Heart left ventricle (tissue), 16 donors: Measurements from ENCODE around the gene KLHL18. TPM values are rescaled to one million over a fixed set of nuclear protein-coding genes. Genes with fewer than 3 reads are reported as not detected.
A peak's percentile ranks its signal among the peaks of the same experiment; 100 is the strongest.
"Not testable (repeated sequence)": the region's sequence is repeated elsewhere in the genome, so short reads cannot be mapped to it uniquely, and the experiment has no call there.

Experiments
- ATAC-seq, 4 donors: fragments of 200-7000 bp; cut with Tn5 transposase; one replicate each; pipeline ENCODE4 v1.9.1; 2020 to 2022; ENCODE audit warnings: moderate library complexity in 4 of 4, mild to moderate bottlenecking in 3 of 4, moderate number of reproducible peaks in 1 of 4
- DNase-seq, 5 donors: peaks; one replicate each; pipeline ENCODE4 v3.0.0-alpha.2; 2020
- H3K27ac ChIP-seq, 12 donors: fragments of 200-600 bp; sonication (generic) in 4 of 12; one replicate each; pipeline versions ENCODE4 v1.5.0 to v1.8.0; 2016 to 2022; ENCODE audit warnings: mild to moderate bottlenecking in 2 of 12
- H3K27me3 ChIP-seq, 9 donors: fragments of 200-600 bp; sonication (generic) in 2 of 9; one replicate each; pipeline versions ENCODE4 v1.5.1 to v1.8.0; 2016 to 2022; ENCODE audit warnings: mild to moderate bottlenecking in 3 of 9
- H3K36me3 ChIP-seq, 9 donors: fragments of 200-600 bp; sonication (generic) in 2 of 9; one replicate each; pipeline versions ENCODE4 v1.5.0 to v1.8.0; 2018 to 2022; ENCODE audit warnings: mild to moderate bottlenecking in 2 of 9
- H3K4me1 ChIP-seq, 12 donors: fragments of 200-600 bp; sonication (generic) in 4 of 12; one replicate each; pipeline versions ENCODE4 v1.5.0 to v1.8.0; 2016 to 2022; ENCODE audit warnings: mild to moderate bottlenecking in 3 of 12
- H3K4me3 ChIP-seq, 12 donors: fragments of 200-600 bp; sonication (generic) in 4 of 12; one replicate each; pipeline versions ENCODE4 v1.5.0 to v1.8.0; 2017 to 2022; ENCODE audit warnings: mild to moderate bottlenecking in 9 of 12, moderate library complexity in 4 of 12
- H3K9me3 ChIP-seq, 12 donors: fragments of 200-600 bp; sonication (generic) in 4 of 12; one replicate each; pipeline versions ENCODE4 v1.5.0 to v1.8.0; 2016 to 2022; ENCODE audit warnings: mild to moderate bottlenecking in 1 of 12
- CTCF ChIP-seq, 12 donors: fragments of 200-600 bp; sonication (generic) in 4 of 12; IDR thresholded peaks; one replicate each; pipeline versions ENCODE4 v1.5.0 to v1.8.0; 2018 to 2022; ENCODE audit warnings: antibody characterized with exemption in 12 of 12, mild to moderate bottlenecking in 5 of 12
- POLR2A ChIP-seq, 2 donors: fragments of 450-650 bp; IDR thresholded peaks; one replicate each; pipeline ENCODE4 v1.6.1; 2017; ENCODE audit warnings: antibody characterized with exemption in 2 of 2, mild to moderate bottlenecking in 2 of 2, moderate library complexity in 2 of 2
- WGBS, 4 donors: extraction: QIAGEN DNeasy Blood & Tissue Kit in 2 of 4; methylation state at CpG; one replicate each; pipeline versions ENCODE4 v1.1.5 to v1.1.7; 2013 to 2018; 5-methylcytosine and 5-hydroxymethylcytosine counted together
- intact Hi-C, 10 donors: fragments of 100-400 bp; cut with DNase I; formaldehyde crosslinking; loops; one replicate each; pipeline versions ENCODE4 v1.11.1 to v1.14.2; 2022
- polyA plus RNA-seq, 2 donors: library from polyadenylated mRNA; stranded (reverse); fragments of 200-250 nt; gene quantifications; one replicate each; pipeline ENCODE4 v1.2.3, GENCODE V29; 2013
- total RNA-seq, 9 donors: library from RNA; depleted of rRNA in 2 of 9; stranded (reverse); fragments of >200 nt in 2 of 9; fragmentation: NEBNext Ultra II Directional in 3 of 9; extraction: Animal tissue kit (Norgen Biotek cat#: 25700) in 3 of 9; gene quantifications; one replicate each; pipeline versions ENCODE4 v1.1.0 to v1.2.4, GENCODE V29; 2016 to 2023
- donor health status: ischemic (EF 13 %, LVEDD 7.1; RV severe dilation, severe dysfunction).
- donor health status: healthy with polysubstance abuse.
- donor health status: DM: no; HTN: yes; CAD: no.
- donor health status: DM: no; HTN: no; CAD: no.
- donor health status: ischemic (EF 25% LVEDD 6.9; RV normal size, moderate dysfunction).
- donor health status: ischemic (EF 25% LVEDD 5.7; RV mildly dilated, moderate dysfunction).
- donor health status: healthy.
- donor health status: DM: yes; HTN: yes; CAD: no.
- donor health status: ischemic (EF 35%, LVEDD 5.7; RV mildly dilated, moderate dysfunction).
- donor health status: nonischemic (EF 11% LVEDD 7.7; RV severe dilation, severe dysfunction).
- donor health status: DM: yes; HTN: yes; CAD: no.
- donor health status: PGD.
- donor health status: ischemic (EF 29% LVEDD 5.4; RV normal size, mild dysfunction).
- donor health status: nonischemic (EF 23%, LVEDD 6.1; RV moderate dilation, normal function).

Gene KLHL18
- total and polyA plus RNA-seq, 11 donors, result 15.2 to 109 (median 45.9) TPM

- 71 to 83% (median 81%) methylated on average over 7 of the region's 7 CpGs for WGBS, 4 donors
- Histone ChIP-seq H3K4me3 (no peak overlapping the region), H3K4me1 (peaks cover 0 to 4% (median 0%) of the 10 kb centered on the region in 12 donors), H3K27ac (no peak overlapping the region), H3K36me3 (no peaks in the 10 kb centered on the region), H3K9me3 (no peaks in the 10 kb centered on the region), H3K27me3 (no peaks in the 10 kb centered on the region)
- TF ChIP-seq CTCF (IDR thresholded peaks at IDR 0.05), result peak; percentile 43 to 70 (median 58)
- no peak for TF ChIP-seq POLR2A (IDR thresholded peaks at IDR 0.05)
- DNase-seq (peak in 4 of 5 donors; percentile 54 to 65 (median 62)), ATAC-seq (peak in 3 of 4 donors; percentile 81 to 86 (median 84))
- intact Hi-C loops, result loop anchor here in 8 of 10 donors (1.0 to 5.0 kb wide), 5 partner anchors 72 to 77 kb away; no protein-coding TSS in a partner anchor
These were observed 32.3 kb upstream of the KLHL18 start for GRCh38 chr3:47250309-47251060.

GRCh38 chr3:47251085-47251484 lies 31.7 kb upstream of the KLHL18 start:
- ATAC-seq, DNase-seq, H3K27ac ChIP-seq, H3K4me1 ChIP-seq, H3K9me3 ChIP-seq, H3K27me3 ChIP-seq, H3K4me3 ChIP-seq, H3K36me3 ChIP-seq: not testable (repeated sequence)
- 52 to 71% (median 62%) methylated on average over 3 of the region's 3 CpGs for WGBS, 4 donors
- intact Hi-C loops, result loop anchor here in 6 of 10 donors (2.0 to 5.0 kb wide), 4 partner anchors 71 to 76 kb away; no protein-coding TSS in a partner anchor

GRCh38 chr3:47251689-47252088 lies 31.1 kb upstream of the KLHL18 start:
- Histone ChIP-seq H3K4me3 (no peak overlapping the region), H3K27ac (no peak overlapping the region), H3K36me3 (no peaks in the 10 kb centered on the region), H3K27me3 (no peaks in the 10 kb centered on the region), H3K9me3 (no peaks in the 10 kb centered on the region), H3K4me1 (peaks cover 0 to 4% (median 0%) of the 10 kb centered on the region in 12 donors)
- WGBS, 4 donors, result 63 to 75% (median 71%) methylated on average over 5 of the region's 5 CpGs
- intact Hi-C loops, result loop anchor here in 7 of 10 donors (2.0 to 5.0 kb wide), 4 partner anchors 71 to 76 kb away; no protein-coding TSS in a partner anchor
- ATAC-seq (no peak), DNase-seq (no peak)
- TF ChIP-seq POLR2A (IDR thresholded peaks at IDR 0.05) (no peak), CTCF (IDR thresholded peaks at IDR 0.05) (no peak)

GRCh38 chr3:47256331-47256730 lies 26.4 kb upstream of the KLHL18 start:
- H3K36me3 ChIP-seq, H3K4me1 ChIP-seq, DNase-seq, intact Hi-C loops, ATAC-seq, H3K27me3 ChIP-seq, H3K27ac ChIP-seq, H3K4me3 ChIP-seq, H3K9me3 ChIP-seq: not testable (repeated sequence)
- WGBS, 4 donors, result 86 to 93% (median 92%) methylated on average over 5 to 25 of the region's 25 CpGs

GRCh38 chr3:47259114-47259513 lies 23.6 kb upstream of the KLHL18 start:
- intact Hi-C loops, result no loop called here
- H3K4me1 ChIP-seq, result no peaks in the 10 kb centered on the region
- DNase-seq (no peak), ATAC-seq (no peak)
- H3K9me3 ChIP-seq, result no peaks in the 10 kb centered on the region
- H3K4me3 ChIP-seq, result no peak overlapping the region
- H3K27me3 ChIP-seq, result no peaks in the 10 kb centered on the region
- no peaks in the 10 kb centered on the region for H3K36me3 ChIP-seq
- WGBS, 4 donors, result 94 to 100% (median 96%) methylated on average over 1 to 3 of the region's 3 CpGs
- no peak for TF ChIP-seq CTCF (IDR thresholded peaks at IDR 0.05)
- no peak for TF ChIP-seq POLR2A (IDR thresholded peaks at IDR 0.05)
- no peak overlapping the region for H3K27ac ChIP-seq
